Spleen (tissue), 7 donors: ENCODE results near the gene NDUFS8.

Experiments used
- POLR2A ChIP-seq, 3 donors: fragments of 450-650 bp; IDR thresholded peaks; one replicate each; pipeline ENCODE4 v1.5.1; 2017; ENCODE audit warnings: antibody characterized with exemption in 3 of 3, mild to moderate bottlenecking in 1 of 3
- POLR2AphosphoS5 ChIP-seq, 3 donors: sonication (generic); formaldehyde crosslinking; IDR thresholded peaks; one replicate each; pipeline ENCODE4 v1.5.1; 2017; ENCODE audit warnings: antibody characterized with exemption in 3 of 3
- TF ChIP-seq, protein P1 (sequence below), 11 experiments: fragments of 200-600 bp in 7 of 11; fragments of 450-650 bp in 4 of 11; sonication (generic) in 4 of 11; IDR thresholded peaks in 8 of 11; conservative IDR thresholded peaks in 3 of 11; 1 replicate in 7 of 11; 2 replicates in 4 of 11; pipeline versions ENCODE4 v1.4.0 to v1.8.0; 2016 to 2021; ENCODE audit warnings: antibody characterized with exemption in 11 of 11, inconsistent platforms in 4 of 11, mild to moderate bottlenecking in 1 of 11
- donor health status: DM: no; HTN: no; CAD: no; lungs with moderate emphysema.
- donor health status: DM: no; HTN: no; CAD: no.
- donor health status: DM: no; HTN: no; CAD: no.

DNA sequence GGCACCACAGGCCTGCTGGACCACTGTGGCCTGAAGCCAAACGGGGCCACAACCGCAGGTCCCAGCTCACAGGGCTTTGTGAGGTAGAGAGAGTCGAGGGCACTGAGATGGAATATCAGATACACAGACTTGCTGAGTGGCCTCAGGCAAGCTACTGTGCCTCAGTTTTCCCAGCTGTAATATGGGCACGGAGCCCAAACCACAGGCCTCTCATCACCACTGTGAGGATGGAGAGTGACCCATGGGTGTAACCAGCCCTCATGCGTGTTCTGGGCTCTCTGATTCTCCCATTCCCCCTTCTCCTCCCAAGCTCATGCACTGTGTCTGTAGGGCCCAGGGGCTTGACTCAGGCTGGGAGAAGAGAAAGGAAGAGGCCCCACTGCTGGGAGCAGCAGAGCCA lies 30.8 kb upstream of the NDUFS8 start:
- TF ChIP-seq, protein P1, sequence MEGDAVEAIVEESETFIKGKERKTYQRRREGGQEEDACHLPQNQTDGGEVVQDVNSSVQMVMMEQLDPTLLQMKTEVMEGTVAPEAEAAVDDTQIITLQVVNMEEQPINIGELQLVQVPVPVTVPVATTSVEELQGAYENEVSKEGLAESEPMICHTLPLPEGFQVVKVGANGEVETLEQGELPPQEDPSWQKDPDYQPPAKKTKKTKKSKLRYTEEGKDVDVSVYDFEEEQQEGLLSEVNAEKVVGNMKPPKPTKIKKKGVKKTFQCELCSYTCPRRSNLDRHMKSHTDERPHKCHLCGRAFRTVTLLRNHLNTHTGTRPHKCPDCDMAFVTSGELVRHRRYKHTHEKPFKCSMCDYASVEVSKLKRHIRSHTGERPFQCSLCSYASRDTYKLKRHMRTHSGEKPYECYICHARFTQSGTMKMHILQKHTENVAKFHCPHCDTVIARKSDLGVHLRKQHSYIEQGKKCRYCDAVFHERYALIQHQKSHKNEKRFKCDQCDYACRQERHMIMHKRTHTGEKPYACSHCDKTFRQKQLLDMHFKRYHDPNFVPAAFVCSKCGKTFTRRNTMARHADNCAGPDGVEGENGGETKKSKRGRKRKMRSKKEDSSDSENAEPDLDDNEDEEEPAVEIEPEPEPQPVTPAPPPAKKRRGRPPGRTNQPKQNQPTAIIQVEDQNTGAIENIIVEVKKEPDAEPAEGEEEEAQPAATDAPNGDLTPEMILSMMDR (IDR thresholded peaks at IDR 0.05 in 8 of 11, conservative IDR thresholded peaks at IDR 0.05 in 3 of 11): no peak
- TF ChIP-seq POLR2AphosphoS5 (IDR thresholded peaks at IDR 0.05) (peak in 1 of 3 donors; percentile 28), POLR2A (IDR thresholded peaks at IDR 0.05) (no peak)
